GM06990 (cell line): ENCODE measurements around the gene PDHA1.

Source experiments
- DNase-seq: peaks from one replicate; pipeline ENCODE4 v3.0.0-alpha.2; 2011; ENCODE audit not compliant: insufficient read length; ENCODE audit errors: extremely low read depth
- H3K27me3 ChIP-seq: replicated peaks from 2 replicates; pipeline ENCODE4 v1.6.0; 2011; ENCODE audit warnings: low read length; ENCODE audit not compliant: control insufficient read depth, insufficient read depth
- H3K36me3 ChIP-seq: 2 replicates; pipeline ENCODE4 v1.5.1; 2011; ENCODE audit warnings: low read length; ENCODE audit not compliant: control insufficient read depth, insufficient read depth
- H3K4me3 ChIP-seq: replicated peaks from 2 replicates; pipeline ENCODE4 v1.5.1; 2011; ENCODE audit warnings: low read depth, mild to moderate bottlenecking, control low read depth, low read length
- TF ChIP-seq, protein P1 (sequence below): IDR thresholded peaks from 2 replicates; pipeline ENCODE4 v1.5.1; 2011; ENCODE audit warnings: low read length, control low read depth, mild to moderate bottlenecking, inconsistent platforms; ENCODE audit not compliant: insufficient read depth, poor library complexity, severe bottlenecking

Gene PDHA1

DNA sequence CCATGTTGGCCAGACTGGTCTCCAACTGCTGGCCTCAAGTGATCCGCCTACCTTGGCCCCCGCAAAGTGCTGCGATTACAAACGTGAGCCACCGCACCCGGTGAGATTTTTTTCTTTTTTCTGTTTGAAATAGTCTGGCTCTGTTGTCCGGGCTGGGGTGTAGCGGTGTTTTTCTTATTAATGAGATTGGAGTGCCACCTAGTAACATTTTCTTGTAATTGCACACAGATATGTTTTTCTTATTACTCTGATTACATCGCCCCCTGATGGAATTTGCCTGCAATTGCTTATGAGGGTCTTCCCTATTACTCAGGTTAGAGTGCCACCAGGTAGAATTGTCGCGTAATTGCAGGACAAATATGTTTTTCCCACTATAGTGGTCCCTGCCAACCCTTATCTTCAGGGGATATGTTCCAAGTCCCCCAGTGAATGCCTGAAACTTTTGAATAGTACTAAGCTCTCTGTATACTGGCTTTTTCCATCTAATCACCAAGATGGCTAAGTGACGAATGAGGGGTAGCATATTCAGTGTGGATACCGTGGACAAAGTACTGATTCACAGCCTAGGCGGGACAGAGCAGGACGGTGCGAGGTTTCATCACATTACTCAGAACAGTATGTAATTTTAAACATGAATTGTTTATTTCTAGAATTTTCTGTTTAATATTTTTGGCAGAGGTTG, 8.6 kb upstream of the PDHA1 start:
- no peaks in the 10 kb centered on the region for H3K36me3 ChIP-seq
- H3K27me3 ChIP-seq, result no peaks in the 10 kb centered on the region
- TF ChIP-seq, protein P1, sequence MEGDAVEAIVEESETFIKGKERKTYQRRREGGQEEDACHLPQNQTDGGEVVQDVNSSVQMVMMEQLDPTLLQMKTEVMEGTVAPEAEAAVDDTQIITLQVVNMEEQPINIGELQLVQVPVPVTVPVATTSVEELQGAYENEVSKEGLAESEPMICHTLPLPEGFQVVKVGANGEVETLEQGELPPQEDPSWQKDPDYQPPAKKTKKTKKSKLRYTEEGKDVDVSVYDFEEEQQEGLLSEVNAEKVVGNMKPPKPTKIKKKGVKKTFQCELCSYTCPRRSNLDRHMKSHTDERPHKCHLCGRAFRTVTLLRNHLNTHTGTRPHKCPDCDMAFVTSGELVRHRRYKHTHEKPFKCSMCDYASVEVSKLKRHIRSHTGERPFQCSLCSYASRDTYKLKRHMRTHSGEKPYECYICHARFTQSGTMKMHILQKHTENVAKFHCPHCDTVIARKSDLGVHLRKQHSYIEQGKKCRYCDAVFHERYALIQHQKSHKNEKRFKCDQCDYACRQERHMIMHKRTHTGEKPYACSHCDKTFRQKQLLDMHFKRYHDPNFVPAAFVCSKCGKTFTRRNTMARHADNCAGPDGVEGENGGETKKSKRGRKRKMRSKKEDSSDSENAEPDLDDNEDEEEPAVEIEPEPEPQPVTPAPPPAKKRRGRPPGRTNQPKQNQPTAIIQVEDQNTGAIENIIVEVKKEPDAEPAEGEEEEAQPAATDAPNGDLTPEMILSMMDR, result peak; percentile 74
- H3K4me3 ChIP-seq, result no peak overlapping the region
- peak; percentile 42 for DNase-seq

DNA sequence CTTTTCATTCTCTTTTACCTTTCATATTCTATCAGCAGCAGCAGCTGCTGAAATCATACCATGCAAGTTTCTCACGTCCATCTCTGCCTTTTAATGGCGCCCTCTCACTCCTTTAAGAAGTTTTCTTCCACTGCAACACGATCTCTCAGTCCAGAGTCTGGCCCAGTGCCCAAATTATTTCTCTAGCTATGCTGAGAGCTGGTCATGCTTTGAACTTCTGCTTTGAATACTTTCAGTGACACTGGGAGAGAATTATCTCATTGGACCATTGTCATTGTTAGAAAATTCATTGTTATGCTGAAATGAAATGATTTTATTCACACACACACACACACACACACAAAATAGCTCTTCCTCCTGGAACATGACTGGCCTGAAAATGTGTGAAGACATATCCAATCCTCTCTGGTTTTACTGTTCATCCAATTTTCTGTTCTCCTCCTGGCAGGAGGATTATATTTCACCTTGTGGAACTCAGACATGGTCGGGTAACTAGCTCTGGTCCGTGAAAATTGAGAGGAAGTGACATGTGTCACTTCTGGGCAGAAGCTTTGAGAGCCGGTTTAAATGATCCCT, 1.3 kb upstream of the PDHA1 start:
- no peak for DNase-seq
- TF ChIP-seq, protein P1, result no peak
- H3K36me3 ChIP-seq, result no peaks in the 10 kb centered on the region
- H3K4me3 ChIP-seq, result no peak overlapping the region
- no peaks in the 10 kb centered on the region for H3K27me3 ChIP-seq

DNA sequence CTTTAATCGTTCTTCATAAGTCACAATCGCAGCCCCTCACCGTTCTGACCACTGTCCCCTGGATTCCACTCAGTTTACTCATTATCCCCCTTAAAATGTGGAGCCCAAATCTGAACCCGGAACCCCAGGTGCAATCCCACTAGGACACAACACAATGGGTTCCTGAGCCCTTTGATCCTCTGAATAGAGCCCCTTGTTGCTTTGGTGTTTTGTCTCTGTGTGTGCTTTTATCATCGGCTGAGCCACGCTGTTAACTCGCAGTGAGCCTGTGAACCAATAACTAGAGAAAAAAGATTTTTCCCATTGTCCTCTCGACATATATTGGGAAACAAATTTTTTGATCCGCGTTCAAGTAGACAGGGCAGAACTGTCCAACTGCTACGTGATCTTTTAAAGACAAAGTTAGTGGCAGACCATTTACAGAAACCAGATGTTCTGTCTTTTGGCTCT, 617 bp upstream of the PDHA1 start:
- Histone ChIP-seq H3K36me3 (no peaks in the 10 kb centered on the region), H3K4me3 (peak overlapping the region; percentile 62), H3K27me3 (no peaks in the 10 kb centered on the region)
- TF ChIP-seq, protein P1, result no peak
- no peak for DNase-seq

DNA sequence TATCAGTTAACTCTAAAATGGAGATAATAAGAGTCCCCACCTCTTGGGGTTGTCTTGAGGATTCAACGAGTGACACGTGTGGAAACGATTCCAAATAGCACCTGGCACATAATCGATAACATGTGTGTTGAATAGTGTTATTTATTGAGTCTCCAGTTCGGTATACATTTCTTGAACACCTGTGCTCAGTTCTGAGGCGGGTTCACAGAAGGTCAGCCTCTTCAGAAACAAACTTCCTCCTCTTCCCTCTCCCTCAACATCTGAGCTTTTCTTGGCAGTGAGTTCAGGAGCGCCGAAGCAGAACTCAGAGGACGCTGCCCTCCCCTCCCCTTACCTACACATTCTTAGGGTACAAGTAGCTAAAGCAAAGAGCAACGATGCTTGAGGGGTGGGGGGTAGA, 934 bp downstream of the PDHA1 start:
- H3K36me3 ChIP-seq, result no peaks in the 10 kb centered on the region
- H3K27me3 ChIP-seq, result no peaks in the 10 kb centered on the region
- no peak for DNase-seq
- TF ChIP-seq, protein P1, result no peak
- peak overlapping the region; percentile 80 for H3K4me3 ChIP-seq

DNA sequence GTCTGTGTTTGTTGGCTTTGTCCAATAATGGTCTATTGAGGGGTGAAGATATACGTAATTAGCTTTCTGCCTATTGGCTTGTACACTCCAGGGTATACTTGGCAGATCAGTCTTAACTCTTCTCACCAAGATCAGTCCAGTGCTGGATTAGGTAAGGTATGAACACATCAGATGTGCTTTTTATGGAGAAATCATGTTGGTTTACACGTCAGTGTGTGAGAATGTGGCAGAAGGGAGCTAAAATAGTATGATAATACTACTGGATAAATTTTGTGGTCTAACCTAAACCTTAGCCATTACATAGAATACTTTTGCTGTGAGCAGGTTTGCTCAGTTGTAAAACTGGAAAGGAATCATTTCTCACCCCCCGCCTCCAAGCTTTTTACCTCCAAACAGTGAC, 4.2 kb downstream of the PDHA1 start:
- no peak for DNase-seq
- Histone ChIP-seq H3K27me3 (no peaks in the 10 kb centered on the region), H3K4me3 (no peak overlapping the region), H3K36me3 (no peaks in the 10 kb centered on the region)
- TF ChIP-seq, protein P1, result no peak

DNA sequence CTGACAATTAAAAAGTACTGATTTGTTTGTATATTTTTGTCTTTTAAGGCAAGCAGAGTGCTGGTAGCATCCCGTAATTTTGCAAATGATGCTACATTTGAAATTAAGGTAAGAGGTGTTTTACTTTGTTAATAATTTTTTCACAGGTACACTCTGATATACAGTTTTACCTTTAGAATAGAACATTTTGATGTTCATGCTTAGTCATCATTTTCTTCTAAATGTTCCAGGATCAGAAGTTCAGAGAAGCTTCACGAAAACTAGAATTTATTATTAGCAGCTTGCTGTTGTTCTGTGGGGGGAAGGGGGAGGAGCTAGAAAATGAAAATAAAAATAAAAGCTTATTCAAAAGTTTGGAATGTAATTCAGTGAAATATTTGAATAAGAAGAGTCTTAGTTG, 5.5 kb downstream of the PDHA1 start:
- no peak for DNase-seq
- H3K27me3 ChIP-seq, result no peaks in the 10 kb centered on the region
- H3K36me3 ChIP-seq, result no peaks in the 10 kb centered on the region
- TF ChIP-seq, protein P1, result no peak
- no peak overlapping the region for H3K4me3 ChIP-seq
